HEK293 (cell line): Measurements from ENCODE around the gene PEX14.

Source experiments
- CTCF ChIA-PET: fragments of 350-600 bp; formaldehyde crosslinking; extraction: SDS; loops from one replicate; lab custom pipeline; 2021; ENCODE audit warnings: antibody characterized with exemption; lab: Yijun Ruan, JAX
- POLR2A ChIA-PET: fragments of 300-600 bp; formaldehyde crosslinking; extraction: SDS; loops from one replicate; lab custom pipeline; 2020; ENCODE audit warnings: antibody characterized with exemption, inconsistent platforms; lab: Yijun Ruan, JAX
- H3K27ac ChIP-seq: fragments of 200-500 bp; sonication (Bioruptor generic); 2 replicates; pipeline ENCODE4 v1.5.1; 2014; ENCODE audit warnings: low read depth, low read length, control low read depth, inconsistent platforms; ENCODE audit errors: extremely low read depth
- H3K36me3 ChIP-seq, 2 experiments: fragments of 200-500 bp in 1 of 2; sonication (Bioruptor generic) in 1 of 2; 1 replicate in 1 of 2; 2 replicates in 1 of 2; pipeline ENCODE4 v1.5.1; 2014 to 2017; ENCODE audit warnings: inconsistent platforms in 2 of 2, low read length in 2 of 2; ENCODE audit not compliant: control insufficient read depth in 2 of 2, insufficient read depth in 1 of 2
- H3K4me1 ChIP-seq: fragments of 200-500 bp; sonication (Bioruptor generic); 2 replicates; pipeline ENCODE4 v1.5.1; 2014; ENCODE audit warnings: mild to moderate bottlenecking, low read length, inconsistent platforms; ENCODE audit not compliant: control insufficient read depth, insufficient read depth
- H3K4me3 ChIP-seq: 2 replicates; pipeline ENCODE4 v1.5.1; 2011; ENCODE audit warnings: low read depth, mild to moderate bottlenecking, control low read depth, low read length, moderate library complexity
- H3K9me3 ChIP-seq: fragments of 200-500 bp; sonication (Bioruptor generic); 2 replicates; pipeline ENCODE4 v1.5.1; 2014; ENCODE audit warnings: low read depth, low read length, inconsistent platforms; ENCODE audit not compliant: control insufficient read depth, insufficient read depth
- KLF16 ChIP-seq: fragments of 450-650 bp; formaldehyde crosslinking; IDR thresholded peaks from 2 replicates; pipeline ENCODE4 v1.5.1; 2017; ENCODE audit warnings: missing biosample characterization, missing genetic modification characterization
- KLF17 ChIP-seq: fragments of 450-650 bp; formaldehyde crosslinking; IDR thresholded peaks from 2 replicates; pipeline ENCODE4 v1.5.1; 2016; ENCODE audit warnings: missing biosample characterization, missing genetic modification characterization
- PBX3 ChIP-seq: sonication (generic); formaldehyde crosslinking; IDR thresholded peaks from 2 replicates; pipeline ENCODE4 v1.8.1; 2022; ENCODE audit warnings: mild to moderate bottlenecking, moderate library complexity, missing genetic modification reagents
- SALL2 ChIP-seq: fragments of 450-650 bp; formaldehyde crosslinking; IDR thresholded peaks from 2 replicates; pipeline ENCODE4 v1.5.0; 2017; ENCODE audit warnings: missing biosample characterization, mild to moderate bottlenecking, missing genetic modification characterization, borderline replicate concordance
- ZBTB21 ChIP-seq: fragments of 450-650 bp; formaldehyde crosslinking; IDR thresholded peaks from 2 replicates; pipeline ENCODE4 v1.5.1; 2017; ENCODE audit warnings: missing biosample characterization, missing genetic modification characterization
- ZNF148 ChIP-seq: fragments of 450-650 bp; formaldehyde crosslinking; IDR thresholded peaks from 2 replicates; pipeline ENCODE4 v1.5.0; 2017; ENCODE audit warnings: missing biosample characterization, missing genetic modification characterization, borderline replicate concordance
- ZNF211 ChIP-seq: fragments of 450-650 bp; formaldehyde crosslinking; IDR thresholded peaks from 2 replicates; pipeline ENCODE4 v1.5.1; 2016; ENCODE audit warnings: low read depth, missing biosample characterization, missing genetic modification characterization
- ZNF518A ChIP-seq: fragments of 450-650 bp; formaldehyde crosslinking; conservative IDR thresholded peaks from 2 replicates; pipeline ENCODE4 v1.5.1; 2016; ENCODE audit warnings: low read depth, missing biosample characterization, missing genetic modification characterization
- ZNF600 ChIP-seq: fragments of 450-650 bp; formaldehyde crosslinking; IDR thresholded peaks from 2 replicates; pipeline ENCODE4 v1.5.1; 2016; ENCODE audit warnings: missing biosample characterization, missing genetic modification characterization
- ZNF629 ChIP-seq: fragments of 450-650 bp; formaldehyde crosslinking; IDR thresholded peaks from 2 replicates; pipeline ENCODE4 v1.5.1; 2017; ENCODE audit warnings: missing biosample characterization, missing genetic modification characterization
- ZNF692 ChIP-seq: fragments of 450-650 bp; formaldehyde crosslinking; IDR thresholded peaks from 2 replicates; pipeline ENCODE4 v1.5.1; 2016; ENCODE audit warnings: missing biosample characterization, missing genetic modification characterization
- ZSCAN23 ChIP-seq: fragments of 450-650 bp; formaldehyde crosslinking; IDR thresholded peaks from 2 replicates; pipeline ENCODE4 v1.5.1; 2016; ENCODE audit warnings: missing biosample characterization, missing genetic modification characterization
- TF ChIP-seq, protein P1 (sequence below): fragments of 450-650 bp; formaldehyde crosslinking; IDR thresholded peaks from 2 replicates; pipeline ENCODE4 v1.5.1; 2016; ENCODE audit warnings: missing biosample characterization, missing genetic modification characterization
- TF ChIP-seq, protein P2 (sequence below): fragments of 450-650 bp; formaldehyde crosslinking; IDR thresholded peaks from 2 replicates; pipeline ENCODE4 v1.5.1; 2016; ENCODE audit warnings: missing biosample characterization, missing genetic modification characterization
- TF ChIP-seq, protein P3 (sequence below): IDR thresholded peaks from 2 replicates; pipeline ENCODE4 v1.6.1; 2011; ENCODE audit warnings: mild to moderate bottlenecking, low read depth, low read length, borderline replicate concordance

The PEX14 gene

GRCh38 chr1:10678852-10679251, 204.1 kb downstream of the PEX14 start (continued):
- TF ChIP-seq, protein P1, sequence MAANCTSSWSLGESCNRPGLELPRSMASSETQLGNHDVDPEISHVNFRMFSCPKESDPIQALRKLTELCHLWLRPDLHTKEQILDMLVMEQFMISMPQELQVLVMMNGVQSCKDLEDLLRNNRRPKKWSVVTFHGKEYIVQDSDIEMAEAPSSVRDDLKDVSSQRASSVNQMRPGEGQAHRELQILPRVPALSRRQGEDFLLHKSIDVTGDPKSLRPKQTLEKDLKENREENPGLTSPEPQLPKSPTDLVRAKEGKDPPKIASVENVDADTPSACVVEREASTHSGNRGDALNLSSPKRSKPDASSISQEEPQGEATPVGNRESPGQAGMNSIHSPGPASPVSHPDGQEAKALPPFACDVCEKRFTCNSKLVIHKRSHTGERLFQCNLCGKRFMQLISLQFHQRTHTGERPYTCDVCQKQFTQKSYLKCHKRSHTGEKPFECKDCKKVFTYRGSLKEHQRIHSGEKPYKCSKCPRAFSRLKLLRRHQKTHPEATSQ (tag by site-specific recombination): no peak
- TF ChIP-seq PBX3 (CRISPR knock-in tag) (no peak), ZNF211 (no peak), ZNF518A (tag by site-specific recombination) (no peak), KLF17 (tag by site-specific recombination) (no peak), ZSCAN23 (tag by site-specific recombination) (no peak), ZBTB21 (no peak), SALL2 (tag by site-specific recombination) (no peak), ZNF629 (tag by site-specific recombination) (no peak)
- TF ChIP-seq, protein P2, sequence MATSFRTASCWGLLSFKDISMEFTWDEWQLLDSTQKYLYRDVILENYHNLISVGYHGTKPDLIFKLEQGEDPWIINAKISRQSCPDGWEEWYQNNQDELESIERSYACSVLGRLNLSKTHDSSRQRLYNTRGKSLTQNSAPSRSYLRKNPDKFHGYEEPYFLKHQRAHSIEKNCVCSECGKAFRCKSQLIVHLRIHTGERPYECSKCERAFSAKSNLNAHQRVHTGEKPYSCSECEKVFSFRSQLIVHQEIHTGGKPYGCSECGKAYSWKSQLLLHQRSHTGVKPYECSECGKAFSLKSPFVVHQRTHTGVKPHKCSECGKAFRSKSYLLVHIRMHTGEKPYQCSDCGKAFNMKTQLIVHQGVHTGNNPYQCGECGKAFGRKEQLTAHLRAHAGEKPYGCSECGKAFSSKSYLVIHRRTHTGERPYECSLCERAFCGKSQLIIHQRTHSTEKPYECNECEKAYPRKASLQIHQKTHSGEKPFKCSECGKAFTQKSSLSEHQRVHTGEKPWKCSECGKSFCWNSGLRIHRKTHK (tag by site-specific recombination): no peak
- TF ChIP-seq, protein P3, sequence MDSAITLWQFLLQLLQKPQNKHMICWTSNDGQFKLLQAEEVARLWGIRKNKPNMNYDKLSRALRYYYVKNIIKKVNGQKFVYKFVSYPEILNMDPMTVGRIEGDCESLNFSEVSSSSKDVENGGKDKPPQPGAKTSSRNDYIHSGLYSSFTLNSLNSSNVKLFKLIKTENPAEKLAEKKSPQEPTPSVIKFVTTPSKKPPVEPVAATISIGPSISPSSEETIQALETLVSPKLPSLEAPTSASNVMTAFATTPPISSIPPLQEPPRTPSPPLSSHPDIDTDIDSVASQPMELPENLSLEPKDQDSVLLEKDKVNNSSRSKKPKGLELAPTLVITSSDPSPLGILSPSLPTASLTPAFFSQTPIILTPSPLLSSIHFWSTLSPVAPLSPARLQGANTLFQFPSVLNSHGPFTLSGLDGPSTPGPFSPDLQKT: no peak
- TF ChIP-seq, all 188 proteins: peak for 0

- Histone ChIP-seq H3K36me3 (no peaks in the 10 kb centered on the region), H3K27ac (no peak overlapping the region), H3K4me1 (peaks cover 6% of the 10 kb centered on the region), H3K4me3 (no peak overlapping the region), H3K9me3 (no peaks in the 10 kb centered on the region)
- CTCF ChIA-PET: no interaction called here
- POLR2A ChIA-PET: no interaction called here
- TF ChIP-seq ZNF148 (tag by site-specific recombination): no peak
- no peak for TF ChIP-seq PBX3 (CRISPR knock-in tag)
- peak; percentile 46; the same call in 1 of the 2 replicates for TF ChIP-seq ZNF629 (tag by site-specific recombination)
- peak; percentile 79; the same call in 1 of the 2 replicates for TF ChIP-seq KLF16 (tag by site-specific recombination)
- TF ChIP-seq, protein P1 (tag by site-specific recombination): no peak
- no peak; the same call in 1 of the 2 replicates for TF ChIP-seq ZNF692
- TF ChIP-seq ZNF600 (tag by site-specific recombination): peak; percentile 68; the same call in 1 of the 2 replicates
Observed at GRCh38 chr1:10679496-10680220, 204.9 kb downstream of the PEX14 start.
